IMR-90 (cell line): ENCODE data around the gene C1QTNF9B. TPM values are rescaled to one million over a fixed set of nuclear protein-coding genes. Genes with fewer than 3 reads are reported as not detected.

Experiments used
- ATAC-seq: fragments of 200-7000 bp; cut with Tn5 transposase; 2 replicates; pipeline ENCODE4 v1.9.1; 2020; ENCODE audit warnings: low read depth, mild to moderate bottlenecking, moderate library complexity
- BruUV-seq: library from RNA; stranded (reverse); fragments of 400-500 nt; replicated peaks from 2 replicates; lab custom pipeline; 2021; lab: Mats Ljungman, UMichigan
- CTCF ChIA-PET: fragments of 300-600 bp; formaldehyde crosslinking; extraction: SDS; loops from one replicate; lab custom pipeline; 2021; ENCODE audit warnings: antibody characterized with exemption; lab: Yijun Ruan, JAX
- POLR2A ChIA-PET: fragments of 300-600 bp; sonication (Branson Sonifier 250); formaldehyde crosslinking; loops from one replicate; lab custom pipeline; 2022; ENCODE audit warnings: antibody characterized with exemption; ENCODE audit not compliant: unreplicated experiment; lab: Charles Lee
- DNase-seq: peaks from one replicate; pipeline ENCODE4 v3.0.0; 2013
- H2AFZ ChIP-seq: replicated peaks from 2 replicates; pipeline ENCODE3; 2013; ENCODE audit warnings: low read length, mild to moderate bottlenecking; ENCODE audit not compliant: poor library complexity
- H2AK5ac ChIP-seq: 2 replicates; pipeline ENCODE4 v1.6.1; 2013; ENCODE audit warnings: low read depth, low read length, inconsistent platforms
- H2AK9ac ChIP-seq: replicated peaks from 2 replicates; pipeline ENCODE3; 2013; ENCODE audit warnings: mild to moderate bottlenecking, low read depth, low read length, moderate library complexity; ENCODE audit not compliant: poor library complexity
- H2BK120ac ChIP-seq: 2 replicates; pipeline ENCODE4 v1.6.1; 2013; ENCODE audit warnings: low read depth, low read length, inconsistent platforms
- H2BK15ac ChIP-seq: 3 replicates; pipeline ENCODE4 v1.6.1; 2013; ENCODE audit warnings: low read depth, low read length, inconsistent platforms
- H2BK20ac ChIP-seq: 2 replicates; pipeline ENCODE4 v1.6.1; 2013; ENCODE audit warnings: low read depth, mild to moderate bottlenecking, inconsistent platforms, low read length, moderate library complexity
- H2BK5ac ChIP-seq: 2 replicates; pipeline ENCODE4 v1.6.1; 2013; ENCODE audit warnings: mild to moderate bottlenecking, low read depth, low read length, inconsistent platforms; ENCODE audit not compliant: poor library complexity, severe bottlenecking
- H3K14ac ChIP-seq: replicated peaks from 2 replicates; pipeline ENCODE4 v1.6.1; 2013; ENCODE audit warnings: low read depth, low read length, inconsistent platforms
- H3K18ac ChIP-seq: 2 replicates; pipeline ENCODE4 v1.6.1; 2013; ENCODE audit warnings: low read depth, low read length, control low read depth
- H3K23ac ChIP-seq: 2 replicates; pipeline ENCODE4 v1.6.1; 2013; ENCODE audit warnings: low read depth, low read length, inconsistent platforms
- H3K27ac ChIP-seq: 2 replicates; pipeline ENCODE4 v1.5.1; 2013; ENCODE audit warnings: mild to moderate bottlenecking, control low read depth, low read length; ENCODE audit not compliant: insufficient read depth
- H3K27me3 ChIP-seq: 2 replicates; pipeline ENCODE4 v1.6.1; 2013; ENCODE audit warnings: low read length; ENCODE audit not compliant: control insufficient read depth, insufficient read depth
- H3K36me3 ChIP-seq: 2 replicates; pipeline ENCODE4 v1.6.1; 2013; ENCODE audit warnings: low read length, mixed read lengths; ENCODE audit not compliant: control insufficient read depth, insufficient read depth
- H3K4ac ChIP-seq: 2 replicates; pipeline ENCODE4 v1.6.1; 2013; ENCODE audit warnings: low read depth, low read length, inconsistent platforms
- H3K4me1 ChIP-seq: 2 replicates; pipeline ENCODE4 v1.6.1; 2013; ENCODE audit warnings: low read length, mixed read lengths; ENCODE audit not compliant: control insufficient read depth, insufficient read depth
- H3K4me2 ChIP-seq: 2 replicates; pipeline ENCODE4 v1.6.1; 2013; ENCODE audit warnings: low read depth, mild to moderate bottlenecking, control low read depth, low read length, moderate library complexity
- H3K4me3 ChIP-seq: 2 replicates; pipeline ENCODE4 v1.5.1; 2013; ENCODE audit warnings: low read depth, mild to moderate bottlenecking, control low read depth, low read length, moderate library complexity; ENCODE audit not compliant: insufficient read depth
- H3K56ac ChIP-seq: 2 replicates; pipeline ENCODE4 v1.6.1; 2013; ENCODE audit warnings: low read length, inconsistent platforms; ENCODE audit not compliant: insufficient read depth; ENCODE audit errors: extremely low read depth
- H3K79me1 ChIP-seq, 2 experiments: 2 replicates each; pipeline ENCODE4 v1.6.1; 2013; ENCODE audit warnings: low read length in 2 of 2, inconsistent platforms in 1 of 2, low read depth in 1 of 2
- H3K9ac ChIP-seq: 2 replicates; pipeline ENCODE4 v1.6.1; 2013; ENCODE audit warnings: low read depth, low read length, control low read depth
- H3K9me1 ChIP-seq: 2 replicates; pipeline ENCODE4 v1.6.1; 2013; ENCODE audit warnings: low read length, inconsistent platforms; ENCODE audit not compliant: insufficient read depth
- H3K9me3 ChIP-seq: 2 replicates; pipeline ENCODE4 v1.6.1; 2013; ENCODE audit warnings: low read length; ENCODE audit not compliant: control insufficient read depth, insufficient read depth
- H4K20me1 ChIP-seq: 2 replicates; pipeline ENCODE4 v1.6.1; 2013; ENCODE audit warnings: low read length, inconsistent platforms; ENCODE audit not compliant: insufficient read depth
- H4K5ac ChIP-seq: 2 replicates; pipeline ENCODE4 v1.6.1; 2013; ENCODE audit warnings: mild to moderate bottlenecking, low read depth, low read length, control low read depth
- H4K8ac ChIP-seq, 2 experiments: 2 replicates each; pipeline ENCODE4 v1.6.1; 2013; ENCODE audit warnings: low read depth in 2 of 2, low read length in 2 of 2, control low read depth in 1 of 2, inconsistent platforms in 1 of 2
- H4K91ac ChIP-seq: 2 replicates; pipeline ENCODE4 v1.6.1; 2013; ENCODE audit warnings: low read depth, low read length, inconsistent platforms; ENCODE audit not compliant: insufficient read depth
- BHLHE40 ChIP-seq: fragments of 150-350 bp; IDR thresholded peaks from 2 replicates; pipeline ENCODE4 v1.6.1; 2016; ENCODE audit warnings: mild to moderate bottlenecking, low read depth, low read length
- CEBPB ChIP-seq: IDR thresholded peaks from 2 replicates; pipeline ENCODE4 v1.6.1; 2012; ENCODE audit warnings: low read depth, low read length, improper control_type of control experiment
- ELK1 ChIP-seq: fragments of 150-350 bp; IDR thresholded peaks from 2 replicates; pipeline ENCODE4 v1.6.1; 2016; ENCODE audit warnings: low read depth, mild to moderate bottlenecking, low read length, moderate library complexity, borderline replicate concordance
- FOS ChIP-seq: fragments of 150-350 bp; IDR thresholded peaks from 2 replicates; pipeline ENCODE4 v1.6.1; 2016; ENCODE audit warnings: low read depth, low read length
- MAFK ChIP-seq: IDR thresholded peaks from 2 replicates; pipeline ENCODE4 v1.6.1; 2012; ENCODE audit warnings: low read depth, low read length, improper control_type of control experiment
- MXI1 ChIP-seq: IDR thresholded peaks from 2 replicates; pipeline ENCODE4 v1.6.1; 2012; ENCODE audit warnings: low read depth, mild to moderate bottlenecking, low read length, moderate library complexity, borderline replicate concordance
- NFE2L2 ChIP-seq: fragments of 150-350 bp; IDR thresholded peaks from 2 replicates; pipeline ENCODE4 v1.6.1; 2016; ENCODE audit warnings: low read depth, mild to moderate bottlenecking, low read length
- POLR2A ChIP-seq: IDR thresholded peaks from 2 replicates; pipeline ENCODE4 v1.6.1; 2012; ENCODE audit warnings: mild to moderate bottlenecking, low read depth, low read length
- RAD21 ChIP-seq: IDR thresholded peaks from 2 replicates; pipeline ENCODE4 v1.6.1; 2012; ENCODE audit warnings: low read length, improper control_type of control experiment
- RCOR1 ChIP-seq: IDR thresholded peaks from 2 replicates; pipeline ENCODE4 v1.6.1; 2012; ENCODE audit warnings: mild to moderate bottlenecking, low read length, improper control_type of control experiment; ENCODE audit not compliant: insufficient replicate concordance
- RFX5 ChIP-seq: IDR thresholded peaks from 2 replicates; pipeline ENCODE4 v1.8.0; 2012; ENCODE audit warnings: low read depth, mild to moderate bottlenecking, low read length, moderate library complexity
- SMC3 ChIP-seq: fragments of 150-350 bp; IDR thresholded peaks from 2 replicates; pipeline ENCODE4 v1.6.1; 2016; ENCODE audit warnings: low read depth, mild to moderate bottlenecking, antibody characterized with exemption, low read length, moderate library complexity
- WGBS, 2 experiments: methylation state at CpG; one replicate each; pipeline versions ENCODE4 v1.1.5 to v1.1.7; 2013; ENCODE audit warnings: missing lambda C conversion rate in 2 of 2; ENCODE audit not compliant: insufficient read length in 1 of 2; ENCODE audit errors: extremely low coverage in 2 of 2; 5-methylcytosine and 5-hydroxymethylcytosine counted together
- dilution Hi-C: fragments of 300-500 bp; cut with HindIII; formaldehyde crosslinking; loops from one replicate; pipeline ENCODE4 v1.14.3; 2018; ENCODE audit warnings: low sequenced_read_pairs; ENCODE audit not compliant: unreplicated experiment
- in situ Hi-C: fragments of 300-500 bp; cut with MboI; formaldehyde crosslinking; loops from 3 replicates; pipeline ENCODE4 v1.14.3; 2019; ENCODE audit warnings: low sequenced_read_pairs, inconsistent platforms, mixed read lengths
- intact Hi-C: fragments of 100-400 bp; cut with micrococcal nuclease; formaldehyde crosslinking; loops from 2 replicates; pipeline ENCODE4 v1.10.0; 2022
- polyA plus RNA-seq, 3 experiments: library from polyadenylated mRNA; depleted of rRNA; stranded (reverse); fragments of >200 nt; gene quantifications; 2 replicates each; pipeline ENCODE4 v1.2.3, GENCODE V29; 2012; ENCODE audit warnings: low replicate concordance in 1 of 3
- total RNA-seq: library from RNA; depleted of rRNA; stranded (reverse); fragments of >200 nt; gene quantifications from 2 replicates; pipeline ENCODE4 v1.2.3, GENCODE V29; 2012

Gene C1QTNF9B
- total and polyA plus RNA-seq, 2 of the 4 experiments (the other 2 are of a cell fraction), result 0.72 to 1.1 TPM

GRCh38 chr13:23844132-23844531, 53.2 kb downstream of the C1QTNF9B start:
- 0 out of 2 replicates have a peak overlapping the region, but pooled peaks have one; percentile 43 for H4K5ac ChIP-seq
- H3K4me2 ChIP-seq, result no peak overlapping the region
- dilution Hi-C loops (no loop called here), intact Hi-C loops (no loop called here), in situ Hi-C loops (no loop called here)
- no TSS peak for BruUV-seq
- DNase-seq (no peak), ATAC-seq (no peak)
- no peak overlapping the region for H4K8ac ChIP-seq
- no peaks in the 10 kb centered on the region for H3K79me1 ChIP-seq
- no peak overlapping the region for H2AFZ ChIP-seq
- H3K9me3 ChIP-seq, result no peaks in the 10 kb centered on the region
- no CpG with 5 or more reads among the region's 2 CpGs for WGBS, 2 experiments
- peak overlapping the region; percentile 35; the same call in 1 of the 2 replicates for H3K14ac ChIP-seq
- no peaks in the 10 kb centered on the region for H4K20me1 ChIP-seq
- H3K56ac ChIP-seq, result no peak overlapping the region
- 0 out of 2 replicates have a peak overlapping the region, but pooled peaks have one; percentile 25 for H3K18ac ChIP-seq
- H3K9me1 ChIP-seq, result peaks cover 3% of the 10 kb centered on the region
- H2AK5ac ChIP-seq, result no peak overlapping the region
- no peak overlapping the region for H2BK15ac ChIP-seq
- H2BK120ac ChIP-seq, result no peak overlapping the region
- H4K91ac ChIP-seq, result no peak overlapping the region
- CTCF ChIA-PET, result no interaction called here
- no peak overlapping the region for H2BK20ac ChIP-seq
- POLR2A ChIA-PET, result no interaction called here
- no peak for TF ChIP-seq CEBPB
- no peak for TF ChIP-seq POLR2A
- TF ChIP-seq NFE2L2, result no peak
- TF ChIP-seq RAD21, result no peak
- no peak for TF ChIP-seq FOS
- no peak for TF ChIP-seq SMC3
- no peak for TF ChIP-seq MAFK
- TF ChIP-seq RCOR1, result no peak
- no peak for TF ChIP-seq BHLHE40
- no peak for TF ChIP-seq MXI1
- no peak for TF ChIP-seq RFX5
- TF ChIP-seq ELK1, result no peak
- H3K23ac ChIP-seq, result no peak overlapping the region
- H2BK5ac ChIP-seq, result no peak overlapping the region
- H3K36me3 ChIP-seq, result peaks cover 8% of the 10 kb centered on the region; the same call in 1 of the 2 replicates
- no peak overlapping the region for H2AK9ac ChIP-seq
- no peak overlapping the region for H3K27ac ChIP-seq
- H3K4me1 ChIP-seq, result no peaks in the 10 kb centered on the region
- no peaks in the 10 kb centered on the region for H3K27me3 ChIP-seq
- no peak overlapping the region for H3K4me3 ChIP-seq
- no peak overlapping the region for H3K4ac ChIP-seq
- H3K9ac ChIP-seq, result no peak overlapping the region
